HG03025 (cell line): ENCODE data around the gene OR5A2.
"Not testable (repeated sequence)": the region's sequence is repeated elsewhere in the genome, so short reads cannot be mapped to it uniquely, and the experiment has no call there.

Experiments used
- ATAC-seq: cut with Tn5 transposase; IDR thresholded peaks from one replicate; pipeline ENCODE4 v1.9.1; 2021; ENCODE audit warnings: mild to moderate bottlenecking, moderate library complexity; ENCODE audit not compliant: unreplicated experiment, low FRiP score

Gene OR5A2

GRCh38 chr11:59400461-59401261 is 25.6 kb downstream of the OR5A2 start:
- no peak for ATAC-seq

GRCh38 chr11:59394186-59394585 is 32.0 kb downstream of the OR5A2 start:
- ATAC-seq: no peak

- ATAC-seq: peak; percentile 97
Observed at GRCh38 chr11:59380263-59381059, 45.8 kb downstream of the OR5A2 start.

- not testable (repeated sequence) for ATAC-seq
Observed at GRCh38 chr11:59372324-59372723, 53.9 kb downstream of the OR5A2 start.

GRCh38 chr11:59368238-59369022 is 57.8 kb downstream of the OR5A2 start:
- ATAC-seq: no peak
